Smooth muscle cell (in vitro differentiated cells): ENCODE data around the gene LHX5. TPM values are rescaled to one million over a fixed set of nuclear protein-coding genes. Genes with fewer than 3 reads are reported as not detected.

Experiments
- DNase-seq: peaks from one replicate; lab custom pipeline; 2025; ENCODE audit not compliant: unreplicated experiment; lab: John Stamatoyannopoulos, UW
- H2AFZ ChIP-seq: fragments of 200-600 bp; sonication (generic); 2 replicates; pipeline ENCODE4 v1.6.0; 2016; ENCODE audit warnings: antibody characterized with exemption, low read depth, mild to moderate bottlenecking
- H3F3A ChIP-seq: fragments of 200-600 bp; sonication (generic); 2 replicates; pipeline ENCODE4 v1.6.0; 2017; ENCODE audit warnings: antibody characterized with exemption, low read depth
- H3K27ac ChIP-seq: fragments of 200-600 bp; sonication (generic); 2 replicates; pipeline ENCODE4 v1.5.1; 2016; ENCODE audit warnings: low read depth, mild to moderate bottlenecking
- H3K27me3 ChIP-seq: fragments of 200-600 bp; sonication (generic); 2 replicates; pipeline ENCODE4 v1.6.1; 2016; ENCODE audit warnings: low read depth, mild to moderate bottlenecking
- H3K36me3 ChIP-seq: fragments of 200-600 bp; sonication (generic); 2 replicates; pipeline ENCODE4 v1.5.1; 2016; ENCODE audit warnings: low read depth
- H3K4me1 ChIP-seq: fragments of 200-600 bp; sonication (generic); 2 replicates; pipeline ENCODE4 v1.5.1; 2016; ENCODE audit warnings: low read depth
- H3K4me2 ChIP-seq: fragments of 200-600 bp; sonication (generic); 2 replicates; pipeline ENCODE4 v1.6.0; 2016; ENCODE audit warnings: mild to moderate bottlenecking
- H3K4me3 ChIP-seq: fragments of 200-600 bp; sonication (generic); 2 replicates; pipeline ENCODE4 v1.5.1; 2016; ENCODE audit warnings: mild to moderate bottlenecking
- H3K79me2 ChIP-seq: fragments of 200-600 bp; sonication (generic); 2 replicates; pipeline ENCODE4 v1.6.0; 2016; ENCODE audit warnings: low read depth, mild to moderate bottlenecking
- H3K9ac ChIP-seq: fragments of 200-600 bp; sonication (generic); 2 replicates; pipeline ENCODE4 v1.6.0; 2016; ENCODE audit warnings: low read depth
- H3K9me3 ChIP-seq: fragments of 200-600 bp; sonication (generic); replicated peaks from 2 replicates; pipeline ENCODE4 v1.5.1; 2016; ENCODE audit warnings: low read depth
- H4K20me1 ChIP-seq: fragments of 200-600 bp; sonication (generic); 2 replicates; pipeline ENCODE4 v1.6.0; 2016; ENCODE audit warnings: low read depth
- CTCF ChIP-seq: fragments of 200-600 bp; sonication (generic); IDR thresholded peaks from 2 replicates; pipeline ENCODE4 v1.5.1; 2017; ENCODE audit warnings: borderline replicate concordance, mild to moderate bottlenecking, antibody characterized with exemption; ENCODE audit not compliant: insufficient read depth, poor library complexity, severe bottlenecking
- WGBS: methylation state at CpG from one replicate; pipeline ENCODE4 v1.1.7; 2016; ENCODE audit warnings: low lambda C conversion rate; 5-methylcytosine and 5-hydroxymethylcytosine counted together
- polyA plus RNA-seq: library from polyadenylated mRNA; unstranded; fragments of >200 nt; fragmentation: Nextera tagmentation; extraction: Ambion mirVana; gene quantifications from 2 replicates; pipeline ENCODE4 v1.2.1, GENCODE V29; 2016
- total RNA-seq: library from RNA; depleted of rRNA; stranded (reverse); fragments of >200 nt; gene quantifications from 2 replicates; pipeline ENCODE4 v1.2.3, GENCODE V29; 2014

Gene LHX5
- total and polyA plus RNA-seq, 2 experiments from 2014 or later, result not detected

- Histone ChIP-seq H3K4me3 (no peak overlapping the region), H3K27ac (no peak overlapping the region), H3K79me2 (no peaks in the 10 kb centered on the region), H3F3A (no peaks in the 10 kb centered on the region), H3K27me3 (peaks cover 92% of the 10 kb centered on the region), H3K4me1 (peaks cover 22% of the 10 kb centered on the region), H3K9ac (no peak overlapping the region), H4K20me1 (no peaks in the 10 kb centered on the region), H3K9me3 (no peaks in the 10 kb centered on the region), H3K4me2 (no peak overlapping the region), H3K36me3 (no peaks in the 10 kb centered on the region), H2AFZ (no peak overlapping the region)
- TF ChIP-seq CTCF, result no peak
- 11% methylated on average over 2 of the region's 2 CpGs for WGBS
- DNase-seq, result no peak
Measured at GRCh38 chr12:113485330-113485729, 13.7 kb upstream of the LHX5 start.

- WGBS, result 12% methylated on average over 1 of the region's 1 CpG
- H3K9ac ChIP-seq, result no peak overlapping the region
- TF ChIP-seq CTCF, result no peak
Measured at GRCh38 chr12:113482334-113482733, 10.7 kb upstream of the LHX5 start.

GRCh38 chr12:113480336-113480971 is 8.8 kb upstream of the LHX5 start:
- Histone ChIP-seq H3K9ac (no peak overlapping the region), H3K4me2 (no peak overlapping the region), H3K27ac (no peak overlapping the region), H3K4me1 (peaks cover 37% of the 10 kb centered on the region), H3K36me3 (no peaks in the 10 kb centered on the region), H2AFZ (no peak overlapping the region), H3K9me3 (no peaks in the 10 kb centered on the region), H3K27me3 (peaks cover 97% of the 10 kb centered on the region), H3K4me3 (no peak overlapping the region), H4K20me1 (no peaks in the 10 kb centered on the region), H3K79me2 (no peaks in the 10 kb centered on the region), H3F3A (no peaks in the 10 kb centered on the region)
- no peak for DNase-seq
- TF ChIP-seq CTCF, result no peak
- WGBS, result 28% methylated on average over 9 of the region's 9 CpGs

More at GRCh38 chr12:113482334-113482733, 10.7 kb upstream of the LHX5 start:
- Histone ChIP-seq H3K9me3 (no peaks in the 10 kb centered on the region), H3K27me3 (peaks cover 98% of the 10 kb centered on the region), H3K4me2 (no peak overlapping the region), H3K4me3 (no peak overlapping the region), H3K36me3 (no peaks in the 10 kb centered on the region), H4K20me1 (no peaks in the 10 kb centered on the region), H3F3A (no peaks in the 10 kb centered on the region), H3K79me2 (no peaks in the 10 kb centered on the region), H3K27ac (no peak overlapping the region), H2AFZ (no peak overlapping the region), H3K4me1 (peaks cover 39% of the 10 kb centered on the region)
- DNase-seq, result no peak
